K562 (cell line): Measurements from ENCODE around the gene KIT. TPM values are rescaled to one million over a fixed set of nuclear protein-coding genes. Genes with fewer than 3 reads are reported as not detected.

ENCODE experiments used
- BHLHE40 ChIP-seq: IDR thresholded peaks from 2 replicates; pipeline ENCODE4 v1.6.1; 2011; ENCODE audit warnings: low read length, improper control_type of control experiment
- CTBP1 ChIP-seq: fragments of 450-650 bp; IDR thresholded peaks from 2 replicates; pipeline ENCODE4 v1.6.1; 2016; ENCODE audit warnings: borderline replicate concordance
- HDAC8 ChIP-seq: fragments of 450-650 bp; IDR thresholded peaks from 2 replicates; pipeline ENCODE4 v1.6.1; 2016; ENCODE audit warnings: mild to moderate bottlenecking, missing genetic modification characterization, moderate library complexity, missing compliant biosample characterization
- KDM4B ChIP-seq, 2 experiments: fragments of 450-650 bp in 1 of 2; sonication (generic) in 1 of 2; IDR thresholded peaks; 2 replicates each; pipeline ENCODE4 v1.6.1; 2016 to 2017; ENCODE audit warnings: borderline replicate concordance in 2 of 2, antibody characterized with exemption in 1 of 2, low read depth in 1 of 2, mild to moderate bottlenecking in 1 of 2
- MITF ChIP-seq: IDR thresholded peaks from 2 replicates; pipeline ENCODE4 v1.6.1; 2014; ENCODE audit warnings: antibody characterized with exemption
- RAD21 ChIP-seq, 2 experiments: fragments of 250-450 bp in 1 of 2; fragments of 450-650 bp in 1 of 2; sonication (Bioruptor Pico) in 1 of 2; formaldehyde crosslinking in 1 of 2; IDR thresholded peaks in 1 of 2; conservative IDR thresholded peaks in 1 of 2; 2 replicates each; pipeline versions ENCODE4 v1.4.0 to v1.8.0; 2020 to 2022; ENCODE audit warnings: mild to moderate bottlenecking in 2 of 2, moderate library complexity in 1 of 2
- RBFOX2 ChIP-seq: fragments of 200-400 bp; formaldehyde crosslinking; IDR thresholded peaks from 2 replicates; pipeline ENCODE4 v1.6.1; 2017; ENCODE audit warnings: low read depth, mild to moderate bottlenecking, low read length, moderate library complexity
- SAFB ChIP-seq: fragments of 200-400 bp; formaldehyde crosslinking; IDR thresholded peaks from 2 replicates; pipeline ENCODE4 v1.6.1; 2017; ENCODE audit warnings: low read depth, low read length, borderline replicate concordance
- SMAD4 ChIP-seq: fragments of 250-450 bp; sonication (Bioruptor Pico); conservative IDR thresholded peaks from 2 replicates; pipeline ENCODE4 v1.8.0; 2021; ENCODE audit warnings: inconsistent platforms, mild to moderate bottlenecking, moderate library complexity
- TEAD4 ChIP-seq, 2 experiments: sonication (generic) in 1 of 2; formaldehyde crosslinking in 1 of 2; IDR thresholded peaks; 2 replicates each; pipeline versions ENCODE4 v1.6.1 to v1.8.0; 2012 to 2022; ENCODE audit warnings: borderline replicate concordance in 1 of 2, inconsistent platforms in 1 of 2, low read length in 1 of 2, mild to moderate bottlenecking in 1 of 2, missing genetic modification reagents in 1 of 2
- ZNF324 ChIP-seq: fragments of 250-450 bp; sonication (Bioruptor Pico); IDR thresholded peaks from 2 replicates; pipeline ENCODE4 v1.4.0; 2020; ENCODE audit warnings: mild to moderate bottlenecking
- ZNF431 ChIP-seq: sonication (generic); formaldehyde crosslinking; IDR thresholded peaks from 2 replicates; pipeline ENCODE4 v1.8.0; 2022; ENCODE audit warnings: mild to moderate bottlenecking, missing genetic modification reagents
- ZSCAN29 ChIP-seq: fragments of 450-650 bp; IDR thresholded peaks from 2 replicates; pipeline ENCODE4 v1.6.1; 2017
- polyA plus RNA-seq, 8 experiments: library from polyadenylated mRNA; depleted of rRNA in 4 of 8; stranded (reverse) in 5 of 8; unstranded in 3 of 8; fragments of >200 nt; fragmentation: Nextera tagmentation in 2 of 8; fragmentation: Illumina TruSeq in 1 of 8; extraction: Ambion mirVana in 2 of 8; extraction: Trizol in 1 of 8; gene quantifications; 2 replicates each; pipeline versions ENCODE4 v1.2.1 to v1.2.3, GENCODE V29; 2011 to 2014; ENCODE audit warnings: inconsistent platforms in 1 of 8, missing spikeins in 1 of 8
- total RNA-seq, 7 experiments: library from RNA; depleted of rRNA in 6 of 7; stranded (reverse); fragments of >200 nt in 6 of 7; fragmentation: Illumina TruSeq in 2 of 7; extraction: Trizol in 2 of 7; gene quantifications; 2 replicates each; pipeline versions ENCODE4 v1.2.1 to v1.2.3, GENCODE V29; 2011 to 2021; ENCODE audit warnings: low replicate concordance in 1 of 7
- TF ChIP-seq, protein P1 (sequence below): sonication (generic); formaldehyde crosslinking; IDR thresholded peaks from 2 replicates; pipeline ENCODE4 v1.8.0; 2023; ENCODE audit warnings: mild to moderate bottlenecking, missing genetic modification reagents
- TF ChIP-seq, protein P2 (sequence below): IDR thresholded peaks from 2 replicates; pipeline ENCODE4 v1.6.1; 2011; ENCODE audit not compliant: insufficient read length; ENCODE audit errors: extremely low read depth
- TF ChIP-seq, protein P3 (sequence below): fragments of 450-650 bp; formaldehyde crosslinking; IDR thresholded peaks from 2 replicates; pipeline ENCODE4 v1.4.0; 2022; ENCODE audit warnings: missing genetic modification characterization
- TF ChIP-seq, protein P4 (sequence below): fragments of 250-450 bp; sonication (Bioruptor Pico); IDR thresholded peaks from 2 replicates; pipeline ENCODE4 v1.4.0; 2020; ENCODE audit warnings: mild to moderate bottlenecking, moderate library complexity

KIT gene
- total and polyA plus RNA-seq, 9 of the 15 experiments (the other 6 are each of a cell fraction or from before 2014, with no cell fraction given): 0.27 to 5.6 (median 0.57) TPM

DNA sequence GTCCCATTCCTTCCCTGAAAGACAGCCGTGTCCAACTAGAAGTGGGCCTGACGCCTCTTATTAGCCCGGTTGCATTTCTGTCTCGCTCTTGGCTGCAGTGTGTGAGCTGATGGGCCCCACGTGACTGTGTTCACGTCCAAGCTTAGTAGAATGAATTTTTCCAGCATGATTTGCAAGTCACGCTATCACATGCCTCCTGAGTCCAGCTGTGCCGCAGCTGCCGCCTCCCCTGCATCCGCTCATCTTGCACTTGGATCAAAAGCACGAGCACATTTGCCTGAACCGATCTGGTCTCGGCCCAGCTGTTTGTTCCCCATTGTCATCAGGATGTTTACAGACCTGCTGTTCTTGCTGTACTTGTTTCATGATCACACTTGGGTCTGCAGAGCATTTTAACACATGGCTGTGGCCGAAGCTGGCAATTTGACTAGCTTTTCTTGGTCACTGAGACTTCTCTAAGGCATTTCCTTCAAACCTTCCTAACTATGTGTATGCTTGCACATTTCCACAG, 126.5 kb downstream of the KIT start (continued):
- TF ChIP-seq TEAD4 (IDR thresholded peaks at IDR 0.05; ENCODE audit: low read length) (0 out of 2 replicates have a peak, but pooled peaks have one; percentile 9), TEAD4 (CRISPR knock-in tag; IDR thresholded peaks at IDR 0.05; ENCODE audit: borderline replicate concordance) (no peak), HDAC8 (no peak), SMAD4 (no peak), MITF (0 out of 2 replicates have a peak, but pooled peaks have one; percentile 40), KDM4B (IDR thresholded peaks at IDR 0.05; ENCODE audit: borderline replicate concordance in 2 of 2, low read depth in 1 of 2) (no peak), CTBP1 (peak; percentile 56; the same call in 1 of the 2 replicates), ZNF431 (no peak), RAD21 (CRISPR knock-in tag; conservative IDR thresholded peaks at IDR 0.05 in 1 of 2, IDR thresholded peaks at IDR 0.05 in 1 of 2) (no peak), BHLHE40 (peak; percentile 93), SAFB (no peak), ZNF324 (CRISPR knock-in tag) (no peak), ZSCAN29 (no peak), RBFOX2 (no peak)
- TF ChIP-seq, protein P1, sequence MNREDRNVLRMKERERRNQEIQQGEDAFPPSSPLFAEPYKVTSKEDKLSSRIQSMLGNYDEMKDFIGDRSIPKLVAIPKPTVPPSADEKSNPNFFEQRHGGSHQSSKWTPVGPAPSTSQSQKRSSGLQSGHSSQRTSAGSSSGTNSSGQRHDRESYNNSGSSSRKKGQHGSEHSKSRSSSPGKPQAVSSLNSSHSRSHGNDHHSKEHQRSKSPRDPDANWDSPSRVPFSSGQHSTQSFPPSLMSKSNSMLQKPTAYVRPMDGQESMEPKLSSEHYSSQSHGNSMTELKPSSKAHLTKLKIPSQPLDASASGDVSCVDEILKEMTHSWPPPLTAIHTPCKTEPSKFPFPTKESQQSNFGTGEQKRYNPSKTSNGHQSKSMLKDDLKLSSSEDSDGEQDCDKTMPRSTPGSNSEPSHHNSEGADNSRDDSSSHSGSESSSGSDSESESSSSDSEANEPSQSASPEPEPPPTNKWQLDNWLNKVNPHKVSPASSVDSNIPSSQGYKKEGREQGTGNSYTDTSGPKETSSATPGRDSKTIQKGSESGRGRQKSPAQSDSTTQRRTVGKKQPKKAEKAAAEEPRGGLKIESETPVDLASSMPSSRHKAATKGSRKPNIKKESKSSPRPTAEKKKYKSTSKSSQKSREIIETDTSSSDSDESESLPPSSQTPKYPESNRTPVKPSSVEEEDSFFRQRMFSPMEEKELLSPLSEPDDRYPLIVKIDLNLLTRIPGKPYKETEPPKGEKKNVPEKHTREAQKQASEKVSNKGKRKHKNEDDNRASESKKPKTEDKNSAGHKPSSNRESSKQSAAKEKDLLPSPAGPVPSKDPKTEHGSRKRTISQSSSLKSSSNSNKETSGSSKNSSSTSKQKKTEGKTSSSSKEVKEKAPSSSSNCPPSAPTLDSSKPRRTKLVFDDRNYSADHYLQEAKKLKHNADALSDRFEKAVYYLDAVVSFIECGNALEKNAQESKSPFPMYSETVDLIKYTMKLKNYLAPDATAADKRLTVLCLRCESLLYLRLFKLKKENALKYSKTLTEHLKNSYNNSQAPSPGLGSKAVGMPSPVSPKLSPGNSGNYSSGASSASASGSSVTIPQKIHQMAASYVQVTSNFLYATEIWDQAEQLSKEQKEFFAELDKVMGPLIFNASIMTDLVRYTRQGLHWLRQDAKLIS (CRISPR knock-in tag): no peak
- TF ChIP-seq, protein P2, sequence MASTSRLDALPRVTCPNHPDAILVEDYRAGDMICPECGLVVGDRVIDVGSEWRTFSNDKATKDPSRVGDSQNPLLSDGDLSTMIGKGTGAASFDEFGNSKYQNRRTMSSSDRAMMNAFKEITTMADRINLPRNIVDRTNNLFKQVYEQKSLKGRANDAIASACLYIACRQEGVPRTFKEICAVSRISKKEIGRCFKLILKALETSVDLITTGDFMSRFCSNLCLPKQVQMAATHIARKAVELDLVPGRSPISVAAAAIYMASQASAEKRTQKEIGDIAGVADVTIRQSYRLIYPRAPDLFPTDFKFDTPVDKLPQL: no peak
- TF ChIP-seq, protein P3, sequence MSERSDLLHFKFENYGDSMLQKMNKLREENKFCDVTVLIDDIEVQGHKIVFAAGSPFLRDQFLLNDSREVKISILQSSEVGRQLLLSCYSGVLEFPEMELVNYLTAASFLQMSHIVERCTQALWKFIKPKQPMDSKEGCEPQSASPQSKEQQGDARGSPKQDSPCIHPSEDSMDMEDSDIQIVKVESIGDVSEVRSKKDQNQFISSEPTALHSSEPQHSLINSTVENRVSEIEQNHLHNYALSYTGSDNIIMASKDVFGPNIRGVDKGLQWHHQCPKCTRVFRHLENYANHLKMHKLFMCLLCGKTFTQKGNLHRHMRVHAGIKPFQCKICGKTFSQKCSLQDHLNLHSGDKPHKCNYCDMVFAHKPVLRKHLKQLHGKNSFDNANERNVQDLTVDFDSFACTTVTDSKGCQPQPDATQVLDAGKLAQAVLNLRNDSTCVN (CRISPR knock-in tag): no peak
- TF ChIP-seq, protein P4, sequence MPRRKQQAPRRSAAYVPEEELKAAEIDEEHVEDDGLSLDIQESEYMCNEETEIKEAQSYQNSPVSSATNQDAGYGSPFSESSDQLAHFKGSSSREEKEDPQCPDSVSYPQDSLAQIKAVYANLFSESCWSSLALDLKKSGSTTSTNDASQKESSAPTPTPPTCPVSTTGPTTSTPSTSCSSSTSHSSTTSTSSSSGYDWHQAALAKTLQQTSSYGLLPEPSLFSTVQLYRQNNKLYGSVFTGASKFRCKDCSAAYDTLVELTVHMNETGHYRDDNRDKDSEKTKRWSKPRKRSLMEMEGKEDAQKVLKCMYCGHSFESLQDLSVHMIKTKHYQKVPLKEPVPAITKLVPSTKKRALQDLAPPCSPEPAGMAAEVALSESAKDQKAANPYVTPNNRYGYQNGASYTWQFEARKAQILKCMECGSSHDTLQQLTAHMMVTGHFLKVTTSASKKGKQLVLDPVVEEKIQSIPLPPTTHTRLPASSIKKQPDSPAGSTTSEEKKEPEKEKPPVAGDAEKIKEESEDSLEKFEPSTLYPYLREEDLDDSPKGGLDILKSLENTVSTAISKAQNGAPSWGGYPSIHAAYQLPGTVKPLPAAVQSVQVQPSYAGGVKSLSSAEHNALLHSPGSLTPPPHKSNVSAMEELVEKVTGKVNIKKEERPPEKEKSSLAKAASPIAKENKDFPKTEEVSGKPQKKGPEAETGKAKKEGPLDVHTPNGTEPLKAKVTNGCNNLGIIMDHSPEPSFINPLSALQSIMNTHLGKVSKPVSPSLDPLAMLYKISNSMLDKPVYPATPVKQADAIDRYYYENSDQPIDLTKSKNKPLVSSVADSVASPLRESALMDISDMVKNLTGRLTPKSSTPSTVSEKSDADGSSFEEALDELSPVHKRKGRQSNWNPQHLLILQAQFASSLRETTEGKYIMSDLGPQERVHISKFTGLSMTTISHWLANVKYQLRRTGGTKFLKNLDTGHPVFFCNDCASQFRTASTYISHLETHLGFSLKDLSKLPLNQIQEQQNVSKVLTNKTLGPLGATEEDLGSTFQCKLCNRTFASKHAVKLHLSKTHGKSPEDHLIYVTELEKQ (CRISPR knock-in tag): no peak
